DMS79 (cell line): ENCODE results near the gene MACROD2.
"Not testable (repeated sequence)": the region's sequence is repeated elsewhere in the genome, so short reads cannot be mapped to it uniquely, and the experiment has no call there.

Experiments used
- DNase-seq: peaks from one replicate; lab custom pipeline; 2025; lab: John Stamatoyannopoulos, UW

The MACROD2 gene

DNA sequence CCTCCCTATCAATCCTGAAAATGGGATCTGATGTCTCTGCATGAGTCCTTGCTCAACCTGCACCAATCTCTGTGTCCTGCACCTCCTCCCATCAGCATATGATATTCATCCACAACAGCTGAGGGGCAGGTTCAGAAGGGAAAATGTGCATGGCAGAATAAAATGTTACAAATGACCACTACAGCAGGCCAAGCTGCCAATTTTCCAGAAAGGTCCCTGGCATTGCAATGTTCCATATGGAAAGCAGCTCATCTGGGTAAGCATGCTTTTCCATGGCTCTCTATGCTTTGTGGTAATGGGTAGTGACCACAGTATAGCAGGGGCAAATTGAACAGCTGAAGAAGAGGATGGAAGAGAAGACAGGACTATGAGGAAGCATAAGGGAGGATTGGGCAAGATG is 1183.3 kb downstream of the MACROD2 start:
- no peak for DNase-seq

DNA sequence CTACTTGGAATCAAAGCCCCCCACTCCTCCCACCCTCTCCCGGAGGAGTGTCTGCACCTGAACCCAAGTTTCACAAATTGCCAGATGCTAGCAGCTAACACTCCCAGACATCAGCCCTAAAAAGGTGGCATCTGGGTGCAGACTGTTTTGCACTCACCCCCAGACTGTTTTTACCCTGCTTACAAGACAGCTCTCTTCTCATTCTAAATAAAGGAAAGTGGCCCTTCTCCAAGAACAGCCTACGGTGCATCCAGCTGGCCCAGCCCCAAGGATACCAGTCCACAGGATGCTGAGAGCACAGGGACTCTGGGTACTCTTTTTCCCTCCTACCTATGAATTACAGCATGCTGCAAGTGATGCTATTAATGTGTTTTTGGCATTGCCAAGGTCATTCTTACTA is 1184.1 kb downstream of the MACROD2 start:
- DNase-seq = no peak

DNA sequence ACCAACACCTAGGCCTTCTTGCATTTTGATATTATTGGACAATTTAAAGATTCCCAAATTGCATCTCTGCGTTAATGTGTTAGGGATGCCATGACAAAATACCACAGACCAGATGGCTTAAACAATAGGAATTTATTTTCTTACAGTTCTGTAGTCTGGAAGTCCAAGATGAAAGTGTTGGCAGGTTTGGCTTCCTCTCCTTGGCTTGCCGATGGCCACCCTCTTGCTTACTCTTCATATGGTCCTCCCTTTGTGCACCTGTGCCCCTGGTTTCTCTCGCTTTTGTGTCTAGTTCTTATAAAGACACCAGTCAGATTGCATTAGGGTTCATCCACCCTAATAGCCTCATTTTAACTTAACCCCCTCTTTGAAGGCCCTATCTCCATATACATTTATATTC is 1184.5 kb downstream of the MACROD2 start:
- no peak for DNase-seq

DNA sequence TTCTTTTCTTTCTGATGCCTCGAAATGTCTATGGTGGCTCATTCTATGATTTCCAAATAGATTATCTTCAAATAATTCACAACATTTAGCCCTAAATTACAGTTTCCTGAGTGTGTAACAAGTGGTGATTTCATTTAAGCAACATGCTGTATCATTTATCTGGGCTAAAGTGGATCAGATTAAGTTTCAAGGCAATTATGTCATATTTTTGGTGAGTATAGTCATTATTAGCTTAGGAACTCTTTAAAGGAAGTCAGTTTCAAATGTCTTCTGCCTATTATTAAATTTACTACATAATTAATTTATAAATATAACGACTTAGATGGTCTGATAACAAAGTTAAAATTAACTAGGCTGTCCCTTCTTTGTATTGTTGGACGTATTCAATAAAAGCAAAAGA is 1190.0 kb downstream of the MACROD2 start:
- DNase-seq = no peak

DNA sequence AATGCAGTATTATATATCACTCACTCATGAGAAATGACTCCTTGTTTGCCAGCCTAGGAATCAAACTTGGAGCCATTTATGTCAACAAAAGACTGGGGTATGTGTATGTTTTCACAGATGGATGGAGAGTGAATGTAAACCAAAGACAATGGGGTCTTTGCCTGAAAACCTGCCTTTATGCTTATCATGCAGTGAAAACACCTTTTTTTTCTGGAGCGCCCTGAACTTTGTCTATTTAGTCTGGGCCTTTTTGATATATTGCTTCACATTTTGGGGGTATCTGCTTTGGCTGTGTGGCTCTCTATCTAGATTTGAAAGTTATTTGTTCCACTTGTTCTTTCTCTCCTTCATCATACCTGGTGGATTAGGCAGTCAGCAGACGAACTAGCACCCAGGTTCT is 1190.6 kb downstream of the MACROD2 start:
- no peak for DNase-seq

DNA sequence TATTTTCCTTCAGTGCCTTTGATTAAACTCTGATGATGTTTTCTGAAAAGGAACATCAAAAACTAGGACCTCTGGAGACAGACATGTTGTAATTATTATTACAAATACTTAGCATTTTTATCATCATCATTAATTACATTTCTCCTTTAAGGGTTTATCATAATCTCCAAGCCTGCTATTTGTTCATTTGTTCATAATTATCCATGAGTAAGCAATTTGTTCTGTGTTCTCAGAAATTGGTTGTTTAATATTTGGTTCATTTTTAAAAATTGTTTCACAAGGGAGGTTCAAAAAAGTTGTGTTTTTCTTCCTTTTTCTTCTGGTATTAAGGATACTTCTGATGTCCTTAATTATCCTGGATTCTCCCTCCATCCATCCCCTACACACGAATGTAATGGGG is 1192.3 kb downstream of the MACROD2 start:
- DNase-seq = no peak

DNA sequence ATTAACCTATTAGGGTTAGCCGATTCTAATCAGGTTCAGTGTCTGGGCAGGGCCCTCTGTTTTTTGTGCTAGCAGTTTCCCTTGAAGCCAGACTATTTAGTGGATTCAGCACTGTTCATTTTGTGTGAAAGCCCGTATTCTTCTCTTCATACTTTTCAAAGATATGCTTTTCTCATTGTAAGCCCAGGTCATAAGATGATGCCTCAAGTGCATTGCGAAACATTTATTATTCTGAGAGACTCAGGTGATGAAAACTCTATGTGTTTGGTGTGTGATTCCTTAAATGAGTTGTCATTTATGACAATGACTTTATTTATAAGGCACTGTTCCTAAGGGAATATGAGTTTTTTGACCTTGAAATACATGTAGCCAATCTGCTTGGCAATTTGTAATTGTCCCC is 1193.1 kb downstream of the MACROD2 start:
- no peak for DNase-seq

DNA sequence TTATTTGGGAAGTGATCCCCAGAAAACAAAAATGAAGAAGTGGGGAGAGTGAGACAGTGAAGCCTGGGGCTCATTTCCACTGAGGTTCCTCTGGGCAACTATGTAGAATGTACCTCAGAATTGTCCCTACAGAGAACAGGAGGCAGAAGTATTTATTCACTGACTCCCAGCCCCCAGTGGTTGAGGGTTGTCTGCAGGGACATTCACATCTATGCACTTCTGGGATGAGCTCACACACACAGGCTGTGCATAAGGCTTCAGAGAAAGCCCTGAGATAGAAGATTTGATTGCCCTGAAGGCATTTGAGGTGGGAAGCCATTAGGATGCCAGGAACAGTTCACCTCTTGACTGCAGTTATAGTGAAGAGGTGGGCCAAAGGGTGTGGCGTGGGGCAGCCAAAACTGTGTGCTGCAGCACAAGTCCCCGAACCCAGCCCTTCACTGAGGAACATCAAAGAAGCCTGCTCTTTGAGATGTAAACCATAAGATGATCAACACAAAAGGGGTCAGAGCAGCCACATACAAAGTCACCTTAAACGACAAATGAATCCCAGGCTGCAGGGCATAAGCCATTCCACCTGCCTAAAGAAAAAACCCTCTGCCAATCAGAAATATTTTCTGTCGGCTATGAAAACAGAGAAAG is 1195.9 kb downstream of the MACROD2 start:
- DNase-seq = no peak

DNA sequence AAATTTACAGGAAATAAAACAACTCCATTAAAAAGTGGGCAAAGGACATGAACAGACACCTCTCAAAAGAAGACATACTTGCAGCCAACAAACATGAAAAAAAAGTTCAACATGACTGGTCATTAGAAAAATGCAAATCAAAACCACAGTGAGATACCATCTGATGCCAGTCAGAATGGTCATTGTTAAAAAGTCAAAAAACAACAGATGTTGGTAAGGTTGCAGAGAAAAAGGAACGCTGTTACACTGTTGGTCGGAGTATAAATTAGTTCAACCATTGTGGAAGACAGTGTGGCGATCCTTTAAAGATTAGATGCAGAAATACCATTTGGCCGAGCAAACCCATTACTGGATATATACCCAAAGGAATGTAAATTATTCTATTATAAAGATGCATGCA is 1200.1 kb downstream of the MACROD2 start:
- no peak for DNase-seq

DNA sequence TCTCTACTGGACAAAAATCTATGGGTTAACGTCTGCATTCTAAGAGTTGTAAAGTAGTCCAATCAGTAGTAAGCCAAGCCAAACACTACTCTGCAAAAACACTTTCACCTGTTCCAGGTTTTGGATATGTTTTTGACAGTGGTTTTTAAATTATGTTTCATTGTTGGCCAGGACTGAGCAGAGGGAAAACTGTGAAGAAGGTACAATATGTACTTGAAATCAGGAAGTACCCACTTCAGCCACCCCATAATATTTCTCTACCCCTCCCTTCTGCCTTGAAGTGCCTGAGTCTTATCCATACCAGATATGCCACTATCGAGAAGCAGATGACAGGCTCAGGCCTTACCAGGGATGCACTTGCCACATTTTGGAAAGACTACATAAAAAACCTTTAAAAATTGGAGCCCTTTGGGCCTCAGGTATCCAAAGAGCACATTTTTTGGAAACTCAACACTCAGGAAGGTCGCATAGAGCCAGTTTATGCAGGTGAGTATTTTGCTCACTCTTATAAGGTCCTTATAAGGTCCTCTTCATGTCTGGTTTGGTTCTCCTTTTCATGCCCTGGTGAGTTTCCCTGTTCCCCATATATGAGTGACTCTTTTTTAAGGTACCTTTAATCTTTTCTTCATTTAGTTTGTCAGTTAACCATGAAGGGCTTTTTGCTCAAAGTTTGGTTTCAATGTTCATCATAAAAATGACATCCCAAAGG is 1201.4 kb downstream of the MACROD2 start:
- no peak for DNase-seq

DNA sequence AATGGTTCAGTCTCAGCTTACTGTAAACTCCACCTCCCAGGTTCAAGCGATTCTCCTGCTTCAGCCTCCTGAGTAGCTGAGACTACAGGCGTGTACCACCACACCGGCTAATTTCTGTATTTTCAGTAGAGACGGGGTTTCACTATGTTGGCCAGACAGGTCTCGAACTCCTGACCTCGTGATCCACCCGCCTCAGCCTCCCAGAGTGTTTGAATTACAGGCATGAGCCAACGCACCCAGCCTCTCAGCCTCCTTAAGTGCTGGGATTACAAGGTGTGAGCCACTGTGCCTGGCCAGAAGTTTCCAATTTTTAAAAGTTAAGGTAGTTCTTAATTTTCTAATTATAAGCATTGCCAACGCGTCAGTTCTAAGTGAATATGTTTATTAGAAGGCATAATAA is 1202.7 kb downstream of the MACROD2 start:
- not testable (repeated sequence) for DNase-seq

DNA sequence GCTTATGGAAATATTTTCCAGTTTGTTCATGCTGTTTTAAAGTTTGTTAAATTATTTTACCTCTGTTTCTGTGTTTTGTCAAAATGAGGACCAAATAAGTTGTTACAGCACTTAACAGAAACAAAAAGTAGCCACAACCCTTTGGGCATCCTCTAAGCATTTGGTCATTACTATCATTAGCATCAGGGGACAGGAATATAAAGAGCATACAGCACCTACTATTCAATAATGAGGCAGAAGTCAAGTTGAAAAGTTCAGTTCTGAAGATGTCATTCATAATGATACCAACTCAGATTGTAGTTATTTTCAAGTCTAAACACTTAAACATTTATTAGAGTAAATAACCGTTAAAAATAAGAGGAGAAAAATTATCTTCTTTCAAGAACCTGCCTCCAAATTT is 1204.4 kb downstream of the MACROD2 start:
- no peak for DNase-seq

DNA sequence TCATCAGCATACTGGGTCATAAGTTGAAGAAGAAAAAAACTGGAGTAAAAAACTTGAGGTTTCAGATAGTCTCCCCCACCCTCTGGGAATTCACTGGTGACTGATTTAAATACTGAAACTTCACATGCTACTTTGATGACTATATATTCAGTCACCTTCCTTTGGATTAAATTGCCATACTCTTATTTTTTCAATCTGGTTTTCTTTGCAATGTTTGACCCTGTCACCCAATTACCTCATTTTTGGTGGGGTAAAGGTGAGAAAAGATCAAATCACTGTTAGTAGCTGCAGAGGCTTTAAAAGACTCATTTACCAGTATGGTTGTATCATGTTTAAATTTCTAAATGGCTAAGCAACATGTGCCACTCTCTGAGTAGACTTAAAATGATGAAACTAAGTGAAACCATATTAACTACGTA is 1204.8 kb downstream of the MACROD2 start:
- no peak for DNase-seq

DNA sequence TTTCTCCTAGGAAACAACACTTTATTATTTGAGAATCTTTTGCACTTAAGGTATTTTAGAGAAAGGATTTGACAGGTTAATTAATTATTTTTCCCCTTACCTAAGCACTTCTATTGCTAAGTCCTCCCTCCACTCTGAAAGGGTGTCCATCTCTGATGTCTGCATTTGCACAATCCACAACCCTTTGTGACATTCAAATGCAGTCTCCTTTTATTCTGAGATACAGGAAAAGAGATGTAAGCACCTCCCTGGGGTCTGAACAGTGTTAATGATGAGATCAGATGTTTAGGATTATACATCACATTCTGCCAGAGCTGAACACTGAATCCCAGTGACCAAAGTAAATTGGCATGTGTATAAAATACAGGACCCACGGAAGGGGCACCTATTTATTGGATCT is 1206.3 kb downstream of the MACROD2 start:
- no peak for DNase-seq

DNA sequence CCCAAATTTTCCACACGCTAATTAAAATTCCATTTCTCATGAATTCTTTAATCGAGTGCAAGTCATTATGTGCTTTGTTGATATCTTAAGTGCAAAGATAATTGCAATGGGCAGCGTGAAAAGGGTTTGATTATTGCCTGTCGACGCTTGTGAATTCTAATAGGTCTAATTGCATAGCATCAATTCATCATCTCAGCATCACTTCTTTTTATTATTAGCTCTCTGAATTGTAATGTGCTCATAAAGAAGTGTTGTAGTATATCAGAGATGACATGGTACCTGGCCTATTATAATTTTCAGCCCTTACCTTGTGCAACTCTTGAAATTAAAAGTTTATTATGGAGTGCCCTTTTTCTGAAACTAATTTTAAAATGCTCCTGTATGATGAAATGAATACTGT is 1208.9 kb downstream of the MACROD2 start:
- DNase-seq = no peak

DNA sequence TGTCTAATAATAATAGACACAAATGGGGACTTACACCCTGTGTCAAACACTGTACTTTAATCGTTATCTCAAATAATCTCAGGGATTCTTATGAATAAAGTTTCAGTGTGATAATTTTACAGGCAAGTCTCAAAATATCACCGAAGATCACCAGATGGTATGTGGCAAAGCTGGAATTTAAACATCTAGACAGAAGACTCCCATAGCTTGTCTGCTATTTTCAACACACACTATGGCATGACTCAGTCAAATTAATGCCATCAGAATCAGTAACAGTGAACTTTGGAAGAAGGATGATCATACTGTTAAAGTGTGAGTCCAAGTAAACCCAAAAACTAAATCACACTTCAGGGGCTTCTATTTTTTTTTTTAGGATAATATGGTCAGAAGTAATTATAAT is 1209.7 kb downstream of the MACROD2 start:
- no peak for DNase-seq

DNA sequence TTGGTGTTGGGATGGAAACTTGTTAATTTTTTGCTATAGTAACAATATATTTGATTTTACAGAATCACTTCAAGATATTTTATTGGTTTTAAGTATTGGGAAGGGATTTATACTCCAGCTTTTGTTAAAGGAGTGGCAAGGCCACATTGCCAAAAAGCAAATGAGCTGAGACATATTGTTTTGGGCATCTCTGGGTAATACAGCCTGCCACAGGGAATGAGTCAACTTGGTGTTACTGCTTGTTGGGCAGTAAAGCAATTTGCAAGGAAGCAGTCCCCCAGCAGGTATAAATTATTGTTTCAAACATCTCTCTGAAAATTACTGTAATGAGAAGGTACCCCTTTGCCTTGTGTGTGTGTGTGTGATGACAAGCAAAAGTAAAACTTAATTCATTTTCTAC is 1210.4 kb downstream of the MACROD2 start:
- DNase-seq = no peak

DNA sequence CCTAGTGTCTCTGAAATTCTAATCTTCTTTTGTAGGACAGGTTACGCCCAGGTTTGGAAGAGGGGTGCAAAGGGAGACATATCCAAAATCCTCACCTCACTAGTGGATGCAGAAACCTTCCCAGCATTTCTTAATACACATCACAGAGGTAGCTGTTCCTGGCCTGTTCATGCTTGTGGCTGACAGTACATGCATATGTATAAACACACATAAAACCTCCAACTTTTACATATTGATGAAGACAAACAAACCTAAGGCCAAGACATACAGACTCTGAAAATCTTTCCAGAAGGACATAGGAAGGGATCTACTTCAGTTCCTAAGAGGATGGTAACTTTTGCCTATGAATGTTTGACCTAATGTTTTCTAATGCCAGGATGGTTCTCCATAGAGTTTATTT is 1214.2 kb downstream of the MACROD2 start:
- DNase-seq = no peak

DNA sequence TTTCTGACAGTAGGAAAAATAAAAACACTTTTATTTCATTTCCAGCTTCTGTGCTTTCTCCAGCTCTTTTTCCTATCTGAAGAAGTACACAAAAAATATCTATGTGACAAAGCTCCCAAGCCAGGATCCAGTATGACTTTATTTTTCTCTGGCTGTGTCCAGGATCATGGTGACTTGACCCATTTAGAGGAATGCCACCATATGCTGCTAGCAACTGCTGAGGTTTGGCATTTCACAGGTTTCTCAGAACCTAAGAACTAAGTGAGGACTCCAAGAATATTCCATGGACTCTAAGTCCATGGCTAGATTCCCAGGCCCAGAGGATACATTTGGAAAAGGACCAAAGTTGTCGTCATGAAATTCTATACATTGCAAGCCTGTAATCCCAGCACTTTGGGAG is 1218.7 kb downstream of the MACROD2 start:
- DNase-seq = no peak

DNA sequence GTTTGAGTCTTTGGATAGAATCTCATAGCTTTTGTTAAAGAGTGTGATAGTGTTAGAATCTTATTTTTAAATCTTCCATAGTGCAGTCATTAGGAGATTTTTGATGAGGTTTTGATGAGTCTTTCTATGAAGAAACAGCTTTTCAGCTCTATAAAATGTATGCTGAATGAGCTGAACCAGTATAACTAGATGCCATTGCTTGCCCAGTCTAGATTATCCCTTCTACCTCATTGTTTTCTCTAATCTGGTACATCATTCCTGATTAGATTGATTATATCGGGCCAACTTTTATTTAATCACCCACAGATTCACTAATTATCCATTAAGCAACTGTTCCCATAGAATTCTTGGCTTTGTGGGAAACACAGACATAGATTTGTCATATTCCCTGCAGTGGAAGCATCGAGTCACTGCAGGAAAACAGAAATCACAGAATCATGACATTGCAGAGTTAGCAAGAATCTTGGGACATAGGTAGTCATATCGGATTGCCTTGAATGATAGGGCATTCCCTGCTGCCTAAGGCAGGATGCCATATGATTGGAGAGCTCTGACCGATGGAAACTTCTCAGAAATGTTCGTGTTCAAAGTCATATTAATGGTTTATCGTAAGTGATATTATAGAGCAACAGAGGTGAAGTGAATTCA is 1224.8 kb downstream of the MACROD2 start:
- DNase-seq = no peak

DNA sequence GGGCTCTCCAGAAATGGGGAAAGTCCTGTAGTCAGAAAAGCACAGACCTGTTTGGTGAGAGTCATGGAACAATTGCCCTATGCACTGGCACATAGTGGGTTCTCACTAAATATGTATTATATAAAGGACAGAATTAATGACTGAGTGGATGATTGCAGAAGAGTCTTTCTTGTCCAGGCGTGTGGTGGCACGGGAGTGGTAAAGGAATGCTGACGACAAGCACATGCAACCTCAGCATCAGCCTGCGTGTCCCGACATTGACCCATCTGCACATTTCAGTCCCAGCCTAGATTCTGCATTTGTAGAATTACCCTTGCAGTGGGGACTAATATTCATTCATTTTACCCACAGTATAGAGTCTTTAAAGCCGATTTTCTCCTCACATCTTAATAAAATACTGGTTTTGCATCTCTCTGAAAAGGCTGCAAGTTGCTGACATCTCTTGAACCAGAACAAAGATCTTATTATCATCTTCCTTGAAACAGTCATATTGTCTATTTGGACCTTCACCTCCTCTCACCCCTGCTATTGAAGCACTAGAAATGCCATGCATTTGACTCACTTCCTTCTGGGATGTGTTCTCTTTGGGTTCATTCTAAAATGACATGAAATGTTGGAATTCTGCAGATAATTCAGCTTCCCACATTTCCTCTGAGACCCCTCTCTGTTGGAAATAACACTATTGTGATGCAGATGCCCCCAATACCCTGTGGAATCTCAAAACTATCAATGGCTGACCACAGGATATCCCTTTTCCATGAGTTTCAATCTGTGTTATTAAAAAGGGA is 1225.7 kb downstream of the MACROD2 start:
- no peak for DNase-seq

DNA sequence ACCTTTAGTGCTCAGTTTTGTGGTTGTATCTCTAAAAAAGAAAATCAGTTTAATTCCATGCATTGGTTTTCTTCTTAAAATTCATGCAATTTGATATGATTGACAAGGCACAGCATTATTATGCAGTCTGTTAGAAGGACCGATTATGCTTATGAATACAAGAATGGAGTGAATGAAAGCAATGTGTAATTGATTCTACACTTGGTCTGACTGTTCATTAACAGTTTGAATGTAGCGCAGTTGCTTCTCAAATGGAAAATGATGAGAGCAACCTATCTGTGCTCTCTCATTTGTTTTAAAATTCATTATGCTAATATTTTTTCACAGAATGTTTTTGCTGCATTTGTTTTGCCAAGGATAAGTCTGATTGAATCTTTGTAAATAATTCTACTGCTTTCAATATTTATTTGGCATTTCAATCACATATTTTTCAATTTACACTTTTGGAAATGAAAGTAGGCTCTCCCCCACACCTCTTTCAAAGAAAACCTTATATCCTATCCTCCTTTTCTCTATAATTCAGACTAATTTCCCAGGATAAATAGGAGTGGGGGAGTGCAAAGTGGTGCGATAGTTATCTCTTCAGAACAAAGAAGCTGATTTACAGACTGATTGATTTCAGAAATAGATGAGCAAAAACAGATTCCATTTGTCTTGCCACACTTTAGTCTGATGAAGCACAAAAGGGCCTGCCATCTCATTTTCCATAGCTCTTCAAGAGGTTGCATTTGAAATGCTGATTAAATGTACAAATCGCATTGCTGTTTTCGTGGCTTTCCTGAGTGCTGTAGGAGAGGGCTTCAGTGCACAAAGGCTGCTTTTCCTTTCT is 1227.4 kb downstream of the MACROD2 start:
- no peak for DNase-seq
